Muscle of leg (tissue), 11 donors: ENCODE results near the gene SEC61A2. TPM values are rescaled to one million over a fixed set of nuclear protein-coding genes. Genes with fewer than 3 reads are reported as not detected.

Experiments
- DNase-seq: peaks from one replicate; pipeline ENCODE4 v3.0.0; 2013
- H3K27ac ChIP-seq: one replicate; pipeline ENCODE4 v1.5.1; 2013; ENCODE audit warnings: mild to moderate bottlenecking, low read length, control low read depth
- H3K27me3 ChIP-seq: one replicate; pipeline ENCODE4 v1.6.1; 2013; ENCODE audit warnings: low read length; ENCODE audit not compliant: control insufficient read depth, insufficient read depth
- H3K36me3 ChIP-seq: one replicate; pipeline ENCODE4 v1.6.1; 2013; ENCODE audit warnings: low read length; ENCODE audit not compliant: control insufficient read depth, insufficient read depth
- H3K4me1 ChIP-seq: one replicate; pipeline ENCODE4 v1.6.1; 2013; ENCODE audit warnings: low read length; ENCODE audit not compliant: control insufficient read depth, insufficient read depth
- H3K4me3 ChIP-seq: one replicate; pipeline ENCODE4 v1.5.1; 2013; ENCODE audit warnings: low read length, control low read depth
- H3K9me3 ChIP-seq: replicated peaks from 2 replicates; pipeline ENCODE4 v1.6.1; 2013; ENCODE audit warnings: low read depth, low read length; ENCODE audit not compliant: control insufficient read depth
- WGBS: methylation state at CpG from one replicate; pipeline ENCODE4 v1.1.5; 2013; ENCODE audit warnings: missing lambda C conversion rate; ENCODE audit not compliant: insufficient coverage; 5-methylcytosine and 5-hydroxymethylcytosine counted together
- polyA plus RNA-seq, 8 donors: library from polyadenylated mRNA; unstranded; fragments of 120-200 nt; gene quantifications; one replicate each; pipeline versions ENCODE4 v1.2.1 to v1.2.3, GENCODE V29; 2013; ENCODE audit warnings: inconsistent platforms in 1 of 8, low replicate concordance in 1 of 8; ENCODE audit not compliant: insufficient read length in 8 of 8, insufficient read depth in 1 of 8
- total RNA-seq: library from RNA; stranded (reverse); fragments of 120-200 nt; gene quantifications from one replicate; pipeline ENCODE4 v1.2.4, GENCODE V29; 2013

SEC61A2 gene
- total and polyA plus RNA-seq, 9 donors, result 5.1 to 13.7 (median 9.6) TPM

DNA sequence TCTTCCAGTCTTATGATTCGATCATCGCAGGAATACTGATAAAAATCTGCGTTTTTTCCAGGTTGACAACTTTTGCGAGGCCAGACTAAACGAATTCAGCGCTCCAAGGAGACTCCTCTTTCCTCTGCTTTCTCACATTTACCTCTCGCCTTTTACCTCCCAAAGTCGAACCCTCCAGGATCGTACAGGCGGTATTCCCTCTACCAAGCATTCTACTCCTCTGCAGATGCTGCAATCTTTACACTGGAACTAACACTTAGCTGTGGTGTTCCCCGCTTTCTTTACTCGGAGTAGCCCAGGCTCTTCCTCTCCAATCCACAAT, 65.8 kb downstream of the SEC61A2 start:
- H3K27ac ChIP-seq, result peak overlapping the region; percentile 98
- 0% methylated on average over 12 of the region's 12 CpGs for WGBS
- no peak for DNase-seq
- H3K36me3 ChIP-seq, result peaks cover 10% of the 10 kb centered on the region
- H3K4me1 ChIP-seq, result peaks cover 6% of the 10 kb centered on the region
- peak overlapping the region; percentile 98 for H3K4me3 ChIP-seq
- no peaks in the 10 kb centered on the region for H3K27me3 ChIP-seq
- no peaks in the 10 kb centered on the region for H3K9me3 ChIP-seq

- DNase-seq, result peak; percentile 96
- peaks cover 15% of the 10 kb centered on the region for H3K36me3 ChIP-seq
- H3K27me3 ChIP-seq, result no peaks in the 10 kb centered on the region
- H3K4me3 ChIP-seq, result peak within 1 kb of the TSS; percentile 98
- under 1% methylated on average over 54 of the region's 62 CpGs for WGBS
- H3K9me3 ChIP-seq, result no peaks in the 10 kb centered on the region
- H3K27ac ChIP-seq, result peak within 1 kb of the TSS; percentile 98
- H3K4me1 ChIP-seq, result peaks cover 6% of the 10 kb centered on the region
Measured at GRCh38 chr10:12195603-12196506, 66.4 kb downstream of the SEC61A2 start, which contains the start of the genes CDC123 and NUDT5. TSS of gene CDC123 (plus strand) at chr10:12196188. CDS start at chr10:12196246, 58 bp downstream. TSS of gene NUDT5 (minus strand) at chr10:12195891. CDS start at chr10:12186291, 9,600 bp downstream.

DNA sequence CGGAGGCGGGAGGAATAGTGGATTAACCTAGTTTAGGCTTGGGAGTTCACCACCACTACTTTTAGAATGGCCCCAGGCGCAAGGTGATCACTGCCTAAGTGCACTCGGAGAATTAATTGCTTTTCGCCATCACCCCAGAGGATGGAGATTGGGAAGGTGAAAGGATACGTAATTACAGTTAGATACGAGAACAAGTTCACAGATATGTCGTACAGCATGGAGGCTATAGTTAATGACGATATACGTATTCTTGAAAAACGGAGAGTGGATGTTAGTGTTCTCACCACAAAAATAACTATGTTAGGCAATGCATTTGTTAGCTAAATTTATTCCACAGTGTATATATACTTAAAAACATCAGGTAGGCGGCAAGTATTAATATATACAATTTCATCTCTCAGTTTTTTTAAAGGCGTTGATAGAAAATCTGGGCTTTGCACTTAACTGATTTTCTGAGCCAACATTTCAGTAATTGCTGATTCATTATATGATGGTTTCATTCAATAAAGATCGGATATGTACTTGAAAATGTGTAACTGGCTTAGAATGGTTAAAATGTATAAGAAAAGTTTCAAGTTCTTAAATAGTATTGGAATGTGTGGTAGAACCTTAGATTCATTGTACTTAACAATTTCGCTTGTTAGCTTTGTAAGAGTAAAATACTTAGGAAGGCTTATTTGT, 67.2 kb downstream of the SEC61A2 start:
- no peaks in the 10 kb centered on the region for H3K9me3 ChIP-seq
- H3K4me1 ChIP-seq, result peaks cover 6% of the 10 kb centered on the region
- WGBS, result no CpG with 5 or more reads among the region's 15 CpGs

DNA sequence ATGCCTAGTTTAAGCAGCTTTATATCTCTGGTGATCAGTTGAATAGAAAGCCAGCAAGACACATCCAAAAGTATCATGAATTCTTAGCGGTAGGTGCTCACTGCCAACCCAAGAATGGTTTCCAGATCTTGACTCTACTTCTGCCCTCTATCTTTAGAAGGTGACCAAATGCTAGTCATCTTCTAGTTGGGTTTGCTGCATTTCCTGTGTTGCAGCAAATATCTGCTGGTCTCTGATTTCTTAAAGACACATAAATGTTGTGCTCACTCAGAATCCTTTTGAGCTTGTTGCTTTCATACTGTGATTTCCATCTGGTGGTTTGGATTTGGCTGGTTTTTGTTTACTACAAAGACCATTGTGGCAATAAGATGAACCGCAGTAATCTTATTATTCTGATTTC, 68.7 kb downstream of the SEC61A2 start:
- H3K4me3 ChIP-seq, result no peak overlapping the region
- peaks cover 6% of the 10 kb centered on the region for H3K4me1 ChIP-seq
- H3K9me3 ChIP-seq, result no peaks in the 10 kb centered on the region
- no peak for DNase-seq
- H3K27me3 ChIP-seq, result no peaks in the 10 kb centered on the region
- H3K36me3 ChIP-seq, result peaks cover 32% of the 10 kb centered on the region
- WGBS, result no CpG with 5 or more reads among the region's 2 CpGs
- no peak overlapping the region for H3K27ac ChIP-seq

More for the DNA sequence above, 67.2 kb downstream of the SEC61A2 start:
- Histone ChIP-seq H3K4me3 (peak overlapping the region; percentile 98), H3K27ac (peak overlapping the region; percentile 98), H3K27me3 (no peaks in the 10 kb centered on the region), H3K36me3 (peaks cover 20% of the 10 kb centered on the region)
- no peak for DNase-seq

DNA sequence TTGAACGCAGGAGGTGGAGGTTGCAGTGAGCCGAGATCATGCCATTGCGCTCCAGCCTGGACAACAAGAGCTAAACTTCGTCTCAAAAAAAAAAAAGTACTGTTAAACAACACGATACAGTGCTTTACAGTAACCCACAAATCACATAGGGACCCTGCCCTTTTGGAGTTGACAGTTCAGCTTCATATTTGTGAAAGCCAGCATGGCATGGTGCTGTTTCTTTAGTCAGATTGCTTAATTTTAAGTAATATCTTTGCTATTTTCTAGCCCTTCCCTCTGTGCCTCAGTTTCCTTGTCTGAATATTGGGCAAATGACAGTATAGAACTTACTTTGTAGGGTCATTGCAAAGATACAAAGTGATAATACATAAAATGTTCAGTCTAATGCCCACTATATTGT, 71.4 kb downstream of the SEC61A2 start:
- Histone ChIP-seq H3K27me3 (no peaks in the 10 kb centered on the region), H3K36me3 (peaks cover 39% of the 10 kb centered on the region), H3K9me3 (no peaks in the 10 kb centered on the region), H3K27ac (no peak overlapping the region), H3K4me3 (no peak overlapping the region), H3K4me1 (no peaks in the 10 kb centered on the region)
- WGBS, result 98% methylated on average over 5 of the region's 5 CpGs
- DNase-seq, result no peak

DNA sequence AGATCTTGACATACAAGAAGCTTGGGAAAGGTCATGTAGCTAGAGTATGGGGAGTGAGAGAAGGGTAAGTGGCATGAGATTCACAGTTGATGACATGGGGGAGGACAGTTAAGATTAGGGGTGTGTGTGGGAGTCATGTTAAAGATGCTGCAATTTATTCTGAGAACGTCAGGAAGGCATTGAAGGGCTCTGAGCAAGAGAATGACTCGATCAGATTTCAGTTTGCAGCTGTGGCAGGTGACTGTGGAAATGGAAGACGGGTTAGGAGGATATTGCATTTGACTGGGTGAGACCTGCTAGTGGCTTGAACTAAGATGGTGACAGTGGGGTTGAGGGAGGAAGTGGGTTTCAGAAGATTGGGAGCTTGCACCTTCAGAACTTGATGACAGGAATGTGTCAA, 72.1 kb downstream of the SEC61A2 start:
- no peaks in the 10 kb centered on the region for H3K9me3 ChIP-seq
- H3K27me3 ChIP-seq, result no peaks in the 10 kb centered on the region
- H3K4me3 ChIP-seq, result no peak overlapping the region
- H3K36me3 ChIP-seq, result peaks cover 39% of the 10 kb centered on the region
- 85% methylated on average over 3 of the region's 3 CpGs for WGBS
- no peak for DNase-seq
- H3K27ac ChIP-seq, result no peak overlapping the region
- no peaks in the 10 kb centered on the region for H3K4me1 ChIP-seq

- Histone ChIP-seq H3K27ac (no peak overlapping the region), H3K9me3 (no peaks in the 10 kb centered on the region), H3K27me3 (no peaks in the 10 kb centered on the region), H3K4me1 (no peaks in the 10 kb centered on the region), H3K36me3 (peaks cover 39% of the 10 kb centered on the region), H3K4me3 (no peak overlapping the region)
- DNase-seq, result no peak
- WGBS, result 92% methylated on average over 2 of the region's 5 CpGs
Measured at GRCh38 chr10:12202226-12202625, 72.7 kb downstream of the SEC61A2 start.

GRCh38 chr10:12205082-12205481, 75.6 kb downstream of the SEC61A2 start:
- H3K27me3 ChIP-seq, result no peaks in the 10 kb centered on the region
- H3K4me3 ChIP-seq, result no peak overlapping the region
- 90% methylated on average over 2 of the region's 3 CpGs for WGBS
- no peak for DNase-seq
- H3K9me3 ChIP-seq, result no peaks in the 10 kb centered on the region
- H3K4me1 ChIP-seq, result no peaks in the 10 kb centered on the region
- H3K27ac ChIP-seq, result no peak overlapping the region
- peaks cover 42% of the 10 kb centered on the region for H3K36me3 ChIP-seq

- Histone ChIP-seq H3K4me1 (no peaks in the 10 kb centered on the region), H3K36me3 (peaks cover 42% of the 10 kb centered on the region), H3K9me3 (no peaks in the 10 kb centered on the region), H3K4me3 (no peak overlapping the region), H3K27me3 (no peaks in the 10 kb centered on the region), H3K27ac (no peak overlapping the region)
- WGBS, result no CpG with 5 or more reads among the region's 3 CpGs
- DNase-seq, result no peak
Measured at GRCh38 chr10:12207114-12207513, 77.6 kb downstream of the SEC61A2 start.

GRCh38 chr10:12208460-12208859, 79.0 kb downstream of the SEC61A2 start:
- Histone ChIP-seq H3K9me3 (no peaks in the 10 kb centered on the region), H3K4me3 (no peak overlapping the region), H3K27ac (no peak overlapping the region), H3K4me1 (no peaks in the 10 kb centered on the region), H3K36me3 (peaks cover 35% of the 10 kb centered on the region), H3K27me3 (no peaks in the 10 kb centered on the region)
- 97% methylated on average over 4 of the region's 5 CpGs for WGBS
- DNase-seq, result no peak
